A549 treated with AZD2906 at 1 μM for 4 hours (cell line): ENCODE measurements around the gene SPHK2. TPM values are rescaled to one million over a fixed set of nuclear protein-coding genes. Genes with fewer than 3 reads are reported as not detected.

ENCODE experiments used
- total RNA-seq: library from RNA; stranded (reverse); fragments of 200-300 nt; extraction: Qiagen RNA extraction; gene quantifications from 5 replicates; pipeline ENCODE4 v1.2.3, GENCODE V29; 2022

Gene SPHK2, protein sequence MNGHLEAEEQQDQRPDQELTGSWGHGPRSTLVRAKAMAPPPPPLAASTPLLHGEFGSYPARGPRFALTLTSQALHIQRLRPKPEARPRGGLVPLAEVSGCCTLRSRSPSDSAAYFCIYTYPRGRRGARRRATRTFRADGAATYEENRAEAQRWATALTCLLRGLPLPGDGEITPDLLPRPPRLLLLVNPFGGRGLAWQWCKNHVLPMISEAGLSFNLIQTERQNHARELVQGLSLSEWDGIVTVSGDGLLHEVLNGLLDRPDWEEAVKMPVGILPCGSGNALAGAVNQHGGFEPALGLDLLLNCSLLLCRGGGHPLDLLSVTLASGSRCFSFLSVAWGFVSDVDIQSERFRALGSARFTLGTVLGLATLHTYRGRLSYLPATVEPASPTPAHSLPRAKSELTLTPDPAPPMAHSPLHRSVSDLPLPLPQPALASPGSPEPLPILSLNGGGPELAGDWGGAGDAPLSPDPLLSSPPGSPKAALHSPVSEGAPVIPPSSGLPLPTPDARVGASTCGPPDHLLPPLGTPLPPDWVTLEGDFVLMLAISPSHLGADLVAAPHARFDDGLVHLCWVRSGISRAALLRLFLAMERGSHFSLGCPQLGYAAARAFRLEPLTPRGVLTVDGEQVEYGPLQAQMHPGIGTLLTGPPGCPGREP
- 10.1 to 17.9 TPM (median 15.0 TPM) in 5 replicates for total RNA-seq

DNA sequence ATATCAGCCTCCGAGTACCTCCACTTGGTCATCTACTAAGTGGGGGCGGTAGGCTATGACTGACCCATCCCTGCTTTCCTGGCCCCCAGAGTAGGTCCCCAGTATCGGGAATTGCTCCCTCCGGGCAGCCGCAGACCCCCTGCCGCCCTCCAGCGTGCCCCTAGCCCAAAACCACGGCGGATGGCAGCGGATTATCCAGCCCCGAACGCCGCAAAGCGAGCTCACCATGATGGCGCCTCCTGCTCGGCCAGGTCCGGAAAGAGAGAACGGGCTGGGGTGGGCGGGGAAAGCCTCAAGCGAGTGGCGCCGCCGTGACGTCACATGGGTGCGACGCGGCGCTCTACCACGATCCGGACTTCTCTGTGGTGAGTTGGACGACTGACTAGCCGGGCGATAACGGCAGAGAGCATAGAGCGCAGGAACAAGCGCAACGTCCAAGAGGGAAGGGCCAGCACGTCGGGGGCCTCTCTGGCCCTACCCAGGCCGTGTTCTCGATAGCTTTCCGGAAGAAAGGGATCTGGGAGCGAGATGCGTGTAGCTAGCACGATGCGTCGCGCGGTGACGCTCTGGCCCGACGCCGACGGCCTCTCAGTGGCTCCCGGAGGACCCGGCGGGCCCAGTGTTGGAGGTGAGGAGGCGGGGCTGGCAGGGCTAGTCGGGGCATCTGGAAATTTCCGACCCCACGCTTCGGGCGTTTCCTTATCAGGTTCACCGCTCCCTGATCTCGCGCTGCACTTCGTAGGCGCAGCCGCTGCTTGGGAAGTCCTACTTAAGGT is at the start of gene SPHK2, which contains the start of gene RPL18:
Gene SPHK2 (plus strand): TSS at position 591 of the 776 bp plus-strand sequence. CDS start 1,009 bp downstream, outside the sequence.
Gene RPL18 (minus strand): TSS at position 263 of the 776 bp plus-strand sequence. CDS start 35 bp downstream, at position 228.

DNA sequence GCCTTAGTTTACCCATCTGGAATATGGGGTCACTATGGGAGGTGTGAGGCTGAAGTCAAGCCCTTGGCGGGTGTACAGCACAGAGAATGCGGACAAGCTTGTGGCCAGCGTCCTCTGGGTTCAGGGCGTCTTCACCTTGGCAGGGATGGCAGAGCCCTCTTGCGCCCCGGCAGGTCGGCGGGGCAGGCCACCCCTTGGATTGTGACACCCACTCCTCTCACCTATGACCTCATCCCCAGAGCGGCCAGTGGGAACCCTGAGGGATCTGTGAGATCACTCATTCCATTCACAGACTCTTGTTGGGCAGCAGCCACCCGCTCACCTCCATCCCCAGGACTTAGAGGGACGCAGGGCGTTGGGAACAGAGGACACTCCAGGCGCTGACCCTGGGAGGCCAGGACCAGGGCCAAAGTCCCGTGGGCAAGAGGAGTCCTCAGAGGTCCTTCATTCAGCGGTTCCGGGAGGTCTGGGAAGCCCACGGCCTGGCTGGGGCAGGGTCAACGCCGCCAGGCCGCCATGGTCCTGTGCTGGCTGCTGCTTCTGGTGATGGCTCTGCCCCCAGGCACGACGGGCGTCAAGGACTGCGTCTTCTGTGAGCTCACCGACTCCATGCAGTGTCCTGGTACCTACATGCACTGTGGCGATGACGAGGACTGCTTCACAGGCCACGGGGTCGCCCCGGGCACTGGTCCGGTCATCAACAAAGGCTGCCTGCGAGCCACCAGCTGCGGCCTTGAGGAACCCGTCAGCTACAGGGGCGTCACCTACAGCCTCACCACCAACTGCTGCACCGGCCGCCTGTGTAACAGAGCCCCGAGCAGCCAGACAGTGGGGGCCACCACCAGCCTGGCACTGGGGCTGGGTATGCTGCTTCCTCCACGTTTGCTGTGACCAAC is 12.6 kb upstream of the SPHK2 start, which contains the start of gene SPACA4:
Gene SPACA4 (plus strand): TSS at position 280 of the 896 bp plus-strand sequence. CDS start 237 bp downstream, at position 517.

DNA sequence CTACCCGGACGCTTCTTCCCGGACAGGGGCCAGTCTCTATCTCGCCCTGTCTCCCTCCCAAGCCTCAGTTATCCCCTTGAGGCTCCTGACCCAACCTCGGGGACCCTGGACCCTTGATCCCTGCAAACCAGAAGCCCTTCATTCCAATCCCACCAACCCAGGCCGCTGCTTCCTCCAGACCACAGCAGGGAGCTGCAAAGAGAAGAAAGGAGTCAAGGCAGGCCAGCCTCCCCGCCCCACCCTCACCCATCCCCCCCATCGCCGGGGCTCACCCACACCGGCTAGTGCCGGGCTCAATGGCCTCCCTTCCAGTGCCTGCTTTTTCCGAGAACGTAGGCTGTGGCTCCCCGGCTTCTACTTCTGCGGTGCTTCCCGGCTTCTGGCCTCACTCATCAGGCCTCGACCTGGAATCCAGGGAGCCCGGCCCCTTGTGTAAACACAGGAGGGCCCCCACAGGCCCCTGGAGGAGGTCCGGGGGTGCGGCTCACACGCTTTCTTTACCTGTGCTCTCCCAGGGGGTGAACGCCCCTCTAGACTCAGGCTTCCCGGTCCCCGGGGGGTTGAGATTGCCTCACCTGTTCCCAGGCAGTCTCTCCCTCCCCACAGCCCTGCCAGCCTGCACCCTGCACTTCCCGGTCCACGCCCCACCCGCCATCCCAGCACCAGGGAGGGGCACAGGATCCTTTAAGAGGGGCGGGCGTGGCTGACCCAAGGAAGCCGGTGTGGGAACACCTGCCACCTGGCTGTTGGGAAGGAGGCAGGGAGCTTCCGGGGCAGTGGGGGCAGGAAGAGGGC is 4.7 kb upstream of the SPHK2 start, which contains the start of gene FAM83E:
Gene FAM83E (minus strand): TSS at position 641 of the 795 bp plus-strand sequence. CDS start 1,704 bp downstream, outside the sequence.

DNA sequence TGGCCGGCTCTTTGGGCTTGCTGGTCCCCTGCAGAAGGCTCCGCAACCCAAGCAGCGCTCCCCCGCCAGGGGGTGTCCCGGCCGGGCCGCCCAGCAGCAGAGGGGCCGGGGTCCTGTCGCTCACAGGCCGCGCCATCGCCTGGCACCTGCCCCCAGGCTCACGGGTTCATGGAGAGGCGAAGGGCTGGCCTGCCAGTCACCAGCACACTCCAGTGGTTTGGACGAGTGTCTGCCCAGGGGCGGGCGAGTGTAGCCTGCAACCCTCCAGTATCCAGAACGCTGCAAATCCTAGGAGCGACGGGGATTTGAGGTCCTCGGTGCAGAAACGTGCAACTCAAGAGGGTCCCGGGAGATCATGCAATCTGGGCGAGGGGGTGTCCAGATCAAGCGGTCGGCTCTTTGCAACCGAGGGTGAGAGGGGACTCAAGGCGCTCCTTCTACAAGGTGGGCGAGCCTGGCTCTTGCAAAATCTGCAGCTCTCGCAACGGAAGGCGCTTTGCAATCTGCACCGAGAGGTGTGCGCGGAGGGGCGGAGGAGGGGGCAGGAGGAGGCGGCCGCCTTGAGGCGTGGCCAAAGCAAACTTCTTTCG is 17.6 kb downstream of the SPHK2 start, which contains the start of gene DBP:
Gene DBP (minus strand): TSS at position 521 of the 590 bp plus-strand sequence. CDS start 385 bp downstream, at position 136.

DNA sequence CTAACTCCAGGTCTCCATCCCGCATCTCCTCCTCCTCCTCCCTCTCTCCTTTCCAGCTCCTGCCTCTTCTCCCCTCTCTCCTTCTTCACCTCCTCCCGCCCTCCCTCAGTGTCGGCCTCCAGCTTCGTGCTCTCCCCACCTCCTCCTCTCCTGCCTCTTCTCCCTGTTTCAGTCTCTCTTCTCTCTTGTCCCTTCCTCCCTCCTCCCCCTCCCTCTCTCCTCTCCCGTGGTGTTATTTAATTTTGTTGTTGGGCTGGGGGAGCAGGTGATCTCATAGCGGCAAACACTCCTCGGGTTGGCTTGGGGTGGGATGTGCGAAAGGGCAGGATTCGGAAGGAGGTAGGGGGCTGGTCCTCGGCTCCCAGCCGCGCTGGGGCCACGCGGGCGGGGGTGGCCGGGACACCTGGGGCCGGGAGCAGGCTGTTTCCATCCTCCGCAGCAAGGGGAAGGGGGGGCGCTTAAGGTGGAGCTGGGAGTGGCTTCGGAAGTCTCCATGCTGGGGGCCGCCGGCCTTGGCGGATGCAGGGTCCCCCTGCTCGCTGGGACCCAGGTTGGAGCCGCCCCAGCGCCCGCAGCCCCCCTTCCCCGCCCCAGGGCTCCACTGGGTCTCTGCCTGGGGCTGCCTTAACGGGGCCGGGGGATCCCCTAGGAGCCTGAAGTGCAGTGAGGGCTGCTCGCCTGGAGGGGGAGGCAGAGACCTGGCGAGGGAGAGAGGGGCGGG is 26.9 kb downstream of the SPHK2 start, which contains the start of gene CA11:
Gene CA11 (minus strand): TSS at position 187 of the 721 bp plus-strand sequence. CDS start 555 bp downstream, outside the sequence.

DNA sequence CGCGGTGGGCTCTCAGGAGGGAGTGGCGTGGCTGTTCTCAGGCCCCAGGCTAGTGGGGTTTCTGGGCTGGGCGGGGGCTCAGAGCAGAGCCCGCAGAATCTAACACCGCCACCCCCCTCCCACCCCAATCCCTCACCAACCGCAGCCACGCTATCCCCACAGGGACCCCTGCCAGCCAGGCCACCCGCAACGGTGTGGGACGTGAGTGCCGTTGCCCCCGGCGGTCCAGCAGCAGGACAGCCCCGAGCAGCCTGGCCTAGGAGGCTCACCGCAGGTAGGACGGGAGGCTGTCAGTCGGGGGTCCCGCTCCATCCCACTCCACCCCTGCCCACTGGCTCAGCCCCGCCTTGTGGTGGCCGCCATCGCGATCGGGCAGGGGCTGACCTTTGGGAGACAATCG is 53.7 kb downstream of the SPHK2 start, which contains the start of gene NTN5:
Gene NTN5 (minus strand): TSS at position 24 of the 400 bp plus-strand sequence. CDS start 2,031 bp downstream, outside the sequence.

Other genes starting within 250 kb of the SPHK2 start
- gene KDELR1, start 228.0 kb upstream of the SPHK2 start, total RNA-seq = 392 to 442 TPM (median 433 TPM) in 5 replicates
- gene GRIN2D, start 225.8 kb upstream of the SPHK2 start, total RNA-seq = 5.6 to 8.5 TPM (median 8.1 TPM) in 5 replicates
- 109 to 124 TPM (median 114 TPM) in 5 replicates for gene GRWD1, start 173.5 kb upstream of the SPHK2 start, total RNA-seq
- gene KCNJ14, start 163.9 kb upstream of the SPHK2 start, total RNA-seq = 0.80 to 1.6 TPM (median 1.1 TPM) in 5 replicates
- gene CYTH2, start 150.1 kb upstream of the SPHK2 start, total RNA-seq = 55.7 to 66.9 TPM (median 63.2 TPM) in 5 replicates
- gene LMTK3, start 107.7 kb upstream of the SPHK2 start, total RNA-seq = 2.5 to 5.4 TPM (median 5.0 TPM) in 5 replicates
- gene SULT2B1, start 67.3 kb upstream of the SPHK2 start, total RNA-seq = 13.7 to 18.5 TPM (median 15.6 TPM) in 5 replicates
- gene SPACA4, start 12.8 kb upstream of the SPHK2 start, total RNA-seq = 0.06 TPM in 1 of 5 replicates, not detected in the others
- 0.12 to 0.40 TPM (median 0.21 TPM) in 5 replicates for gene FAM83E, start 4.4 kb upstream of the SPHK2 start, total RNA-seq
- 3,280 to 3,604 TPM (median 3,357 TPM) in 5 replicates for gene RPL18, start 328 bp upstream of the SPHK2 start, total RNA-seq
- 1.4 to 2.6 TPM (median 1.9 TPM) in 5 replicates for gene DBP, start 17.9 kb downstream of the SPHK2 start, total RNA-seq
- 6.9 to 11.7 TPM (median 9.4 TPM) in 5 replicates for gene CA11, start 26.7 kb downstream of the SPHK2 start, total RNA-seq
- 0.06 to 0.22 TPM (median 0.15 TPM) in 5 replicates for gene NTN5, start 53.5 kb downstream of the SPHK2 start, total RNA-seq
- not detected in 5 replicates for gene FUT2, start 76.5 kb downstream of the SPHK2 start, total RNA-seq
- 0.25 to 0.52 TPM (median 0.35 TPM) in 5 replicates for gene MAMSTR, start 100.2 kb downstream of the SPHK2 start, total RNA-seq
- gene RASIP1, start 121.1 kb downstream of the SPHK2 start, total RNA-seq = 0.42 to 0.98 TPM (median 0.45 TPM) in 5 replicates
- gene IZUMO1, start 127.4 kb downstream of the SPHK2 start, total RNA-seq = not detected in 5 replicates
- 0.04 to 0.13 TPM (median 0.06 TPM) in 5 replicates for gene FUT1, start 133.1 kb downstream of the SPHK2 start, total RNA-seq
- not detected in 5 replicates for gene FGF21, start 136.0 kb downstream of the SPHK2 start, total RNA-seq
- gene BCAT2, start 191.5 kb downstream of the SPHK2 start, total RNA-seq = 51.3 to 63.4 TPM (median 60.9 TPM) in 5 replicates
- gene HSD17B14, start 217.0 kb downstream of the SPHK2 start, total RNA-seq = 12.4 to 16.1 TPM (median 13.9 TPM) in 5 replicates
- 1.2 to 1.6 TPM (median 1.4 TPM) in 5 replicates for gene PLEKHA4, start 249.1 kb downstream of the SPHK2 start, total RNA-seq